HFFc6 (cell line): ENCODE results near the gene DDX52. TPM values are rescaled to one million over a fixed set of nuclear protein-coding genes. Genes with fewer than 3 reads are reported as not detected.

Experiments used
- DNase-seq: peaks from one replicate; pipeline ENCODE4 v3.0.0-alpha.2; 2018
- H3K27ac Mint-ChIP-seq: 2 replicates; pipeline ENCODE4 v1.8.0; 2020; ENCODE audit warnings: mild to moderate bottlenecking, mixed read lengths
- H3K27me3 Mint-ChIP-seq: 2 replicates; pipeline ENCODE4 v1.8.0; 2021; ENCODE audit warnings: mild to moderate bottlenecking, moderate library complexity, mixed read lengths; ENCODE audit not compliant: insufficient read depth
- H3K36me3 Mint-ChIP-seq: 2 replicates; pipeline ENCODE4 v1.8.0; 2021; ENCODE audit warnings: low read depth, mixed read lengths
- H3K4me1 Mint-ChIP-seq: 2 replicates; pipeline ENCODE4 v1.8.0; 2020; ENCODE audit warnings: low read depth, mixed read lengths
- H3K4me3 Mint-ChIP-seq: 2 replicates; pipeline ENCODE4 v1.8.0; 2020; ENCODE audit warnings: mild to moderate bottlenecking, moderate library complexity, mixed read lengths
- H3K9me3 Mint-ChIP-seq: 2 replicates; pipeline ENCODE4 v1.8.0; 2020; ENCODE audit warnings: mild to moderate bottlenecking, mixed read lengths
- total RNA-seq, 6 experiments: library from RNA; stranded (reverse); fragmentation: NEBNext Ultra II Directional; extraction: Animal tissue kit (Norgen Biotek cat#: 25700); gene quantifications; 2 replicates in 1 of 6; 3 replicates in 5 of 6; pipeline ENCODE4 v1.2.3, GENCODE V29; 2021
- TF ChIP-seq, protein P1 (sequence below): fragments of 200-600 bp; sonication (generic); IDR thresholded peaks from 2 replicates; pipeline ENCODE4 v1.5.0; 2021; ENCODE audit warnings: antibody characterized with exemption, mild to moderate bottlenecking

Gene DDX52
- total RNA-seq, 6 experiments from 2014 or later, result 22.4 to 29.8 (median 26.8) TPM

DNA sequence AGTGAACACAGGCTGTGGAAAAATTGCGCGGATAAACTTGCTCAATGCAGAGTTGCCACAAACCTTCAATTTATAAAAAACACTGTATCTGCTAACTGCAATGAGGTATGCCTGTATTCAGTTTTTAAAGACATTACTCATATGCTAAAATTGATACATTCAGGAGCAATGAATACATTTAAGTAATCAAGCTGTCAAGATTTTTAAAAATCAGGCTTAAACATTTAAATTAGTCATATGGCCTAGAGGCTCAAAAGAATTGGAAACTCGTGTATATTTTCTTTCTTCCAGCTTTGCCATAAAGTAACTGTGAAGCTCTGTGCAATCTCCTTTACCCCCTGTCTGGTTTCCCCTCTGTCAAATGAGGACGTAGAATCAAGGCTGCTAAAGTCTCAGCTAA lies 38.2 kb downstream of the DDX52 start:
- TF ChIP-seq, protein P1, sequence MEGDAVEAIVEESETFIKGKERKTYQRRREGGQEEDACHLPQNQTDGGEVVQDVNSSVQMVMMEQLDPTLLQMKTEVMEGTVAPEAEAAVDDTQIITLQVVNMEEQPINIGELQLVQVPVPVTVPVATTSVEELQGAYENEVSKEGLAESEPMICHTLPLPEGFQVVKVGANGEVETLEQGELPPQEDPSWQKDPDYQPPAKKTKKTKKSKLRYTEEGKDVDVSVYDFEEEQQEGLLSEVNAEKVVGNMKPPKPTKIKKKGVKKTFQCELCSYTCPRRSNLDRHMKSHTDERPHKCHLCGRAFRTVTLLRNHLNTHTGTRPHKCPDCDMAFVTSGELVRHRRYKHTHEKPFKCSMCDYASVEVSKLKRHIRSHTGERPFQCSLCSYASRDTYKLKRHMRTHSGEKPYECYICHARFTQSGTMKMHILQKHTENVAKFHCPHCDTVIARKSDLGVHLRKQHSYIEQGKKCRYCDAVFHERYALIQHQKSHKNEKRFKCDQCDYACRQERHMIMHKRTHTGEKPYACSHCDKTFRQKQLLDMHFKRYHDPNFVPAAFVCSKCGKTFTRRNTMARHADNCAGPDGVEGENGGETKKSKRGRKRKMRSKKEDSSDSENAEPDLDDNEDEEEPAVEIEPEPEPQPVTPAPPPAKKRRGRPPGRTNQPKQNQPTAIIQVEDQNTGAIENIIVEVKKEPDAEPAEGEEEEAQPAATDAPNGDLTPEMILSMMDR, result no peak
- peak; percentile 65 for DNase-seq
- H3K27me3 Mint-ChIP-seq, result peaks cover 1% of the 10 kb centered on the region; the same call in 1 of the 2 replicates
- H3K9me3 Mint-ChIP-seq, result no peaks in the 10 kb centered on the region
- peak overlapping the region; percentile 97 for H3K4me3 Mint-ChIP-seq
- H3K36me3 Mint-ChIP-seq, result peaks cover 14% of the 10 kb centered on the region
- peaks cover 50% of the 10 kb centered on the region for H3K4me1 Mint-ChIP-seq
- peak overlapping the region; percentile 73 for H3K27ac Mint-ChIP-seq

DNA sequence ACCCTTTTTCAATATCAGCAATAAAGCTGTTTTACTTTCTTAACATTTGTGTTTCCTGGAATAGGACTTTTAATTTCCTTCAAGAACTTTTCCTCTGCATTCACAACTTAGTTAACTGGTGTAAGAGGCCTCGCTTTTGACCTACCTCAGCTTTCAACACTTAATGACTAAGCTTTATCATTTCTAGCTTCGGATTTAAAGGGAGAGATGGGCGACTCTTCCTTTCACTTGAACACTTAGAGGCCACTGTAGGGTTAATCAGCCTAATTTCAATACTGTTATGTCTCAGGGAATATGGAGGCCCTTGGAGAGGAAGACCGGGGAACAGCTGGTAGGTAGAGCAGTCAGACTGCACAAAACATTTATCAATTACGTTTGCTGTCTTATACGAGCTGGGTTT lies 38.7 kb downstream of the DDX52 start:
- H3K9me3 Mint-ChIP-seq, result no peaks in the 10 kb centered on the region
- peak overlapping the region; percentile 73 for H3K27ac Mint-ChIP-seq
- peak overlapping the region; percentile 97 for H3K4me3 Mint-ChIP-seq
- no peak for DNase-seq
- TF ChIP-seq, protein P1, result no peak
- peaks cover 14% of the 10 kb centered on the region for H3K36me3 Mint-ChIP-seq
- peaks cover 44% of the 10 kb centered on the region for H3K4me1 Mint-ChIP-seq
- peaks cover 1% of the 10 kb centered on the region; the same call in 1 of the 2 replicates for H3K27me3 Mint-ChIP-seq

DNA sequence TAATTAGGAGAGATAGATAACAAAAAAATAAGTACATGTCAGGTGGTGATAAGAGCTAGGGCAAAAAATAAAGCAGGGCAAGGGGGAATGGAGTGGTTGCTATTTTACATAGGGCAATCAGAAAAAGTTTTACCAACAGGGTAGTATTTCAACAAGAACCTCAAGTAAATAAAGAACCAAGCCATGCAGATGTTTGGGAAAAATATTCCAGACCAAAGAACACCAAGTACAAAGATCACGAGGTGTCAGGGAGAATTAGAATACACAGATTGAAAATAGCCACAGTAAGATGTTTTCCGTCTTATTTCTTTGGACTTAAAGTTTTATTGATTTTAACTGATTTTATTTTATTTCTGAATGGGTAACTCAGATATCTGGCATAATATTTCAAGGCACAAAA lies 45.1 kb downstream of the DDX52 start:
- Mint-ChIP-seq H3K27me3 (peaks cover 1% of the 10 kb centered on the region; the same call in 1 of the 2 replicates), H3K4me1 (peaks cover 9% of the 10 kb centered on the region; the same call in 1 of the 2 replicates), H3K4me3 (no peak overlapping the region), H3K27ac (no peak overlapping the region), H3K9me3 (no peaks in the 10 kb centered on the region), H3K36me3 (peaks cover 38% of the 10 kb centered on the region)
- no peak for DNase-seq
- TF ChIP-seq, protein P1, result no peak

DNA sequence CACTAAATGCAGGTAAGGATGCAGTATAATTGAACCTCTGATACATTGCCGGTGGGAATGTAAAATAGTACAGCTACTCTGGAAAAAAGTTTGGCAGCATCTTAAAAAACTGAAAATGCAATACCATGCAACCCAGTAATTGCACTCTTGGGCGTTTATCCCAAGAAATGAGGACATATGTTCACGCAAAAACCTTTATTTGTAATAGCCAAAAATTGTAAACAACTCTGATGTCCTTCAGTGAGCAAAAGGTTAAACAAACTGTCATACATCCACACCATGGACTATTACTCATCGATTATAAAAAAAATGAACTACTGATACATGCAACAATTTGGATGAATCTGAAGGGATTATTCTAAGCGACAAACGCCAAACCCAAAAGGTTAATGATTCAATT lies 51.0 kb downstream of the DDX52 start:
- H3K27me3 Mint-ChIP-seq, result no peaks in the 10 kb centered on the region
- H3K4me3 Mint-ChIP-seq, result no peak overlapping the region
- H3K36me3 Mint-ChIP-seq, result peaks cover 44% of the 10 kb centered on the region
- no peak overlapping the region for H3K27ac Mint-ChIP-seq
- TF ChIP-seq, protein P1, result no peak
- H3K4me1 Mint-ChIP-seq, result peaks cover 7% of the 10 kb centered on the region
- DNase-seq, result no peak
- H3K9me3 Mint-ChIP-seq, result no peaks in the 10 kb centered on the region

DNA sequence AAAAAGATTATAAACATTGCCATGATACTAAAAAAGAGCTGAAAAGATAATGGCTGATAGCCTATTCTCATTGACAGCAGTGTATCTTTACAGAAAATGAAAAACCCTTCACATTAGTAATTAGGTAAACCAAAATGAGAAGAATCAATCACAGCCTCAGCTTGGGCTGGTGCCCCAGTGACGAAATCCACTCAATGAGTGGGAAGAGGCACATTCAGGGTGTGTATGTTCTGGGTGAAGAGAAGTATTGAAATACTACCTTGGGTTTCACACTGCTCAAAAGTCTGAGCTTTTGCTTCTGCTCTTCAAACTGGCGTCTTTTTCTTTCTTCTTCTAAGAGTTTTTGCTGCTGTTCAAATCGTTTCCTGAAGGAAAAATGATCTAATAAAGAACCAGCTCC lies 58.2 kb downstream of the DDX52 start:
- Mint-ChIP-seq H3K36me3 (peaks cover 20% of the 10 kb centered on the region), H3K27me3 (no peaks in the 10 kb centered on the region), H3K4me1 (no peaks in the 10 kb centered on the region), H3K9me3 (no peaks in the 10 kb centered on the region), H3K27ac (no peak overlapping the region), H3K4me3 (no peak overlapping the region)
- DNase-seq, result no peak
- TF ChIP-seq, protein P1, result no peak

DNA sequence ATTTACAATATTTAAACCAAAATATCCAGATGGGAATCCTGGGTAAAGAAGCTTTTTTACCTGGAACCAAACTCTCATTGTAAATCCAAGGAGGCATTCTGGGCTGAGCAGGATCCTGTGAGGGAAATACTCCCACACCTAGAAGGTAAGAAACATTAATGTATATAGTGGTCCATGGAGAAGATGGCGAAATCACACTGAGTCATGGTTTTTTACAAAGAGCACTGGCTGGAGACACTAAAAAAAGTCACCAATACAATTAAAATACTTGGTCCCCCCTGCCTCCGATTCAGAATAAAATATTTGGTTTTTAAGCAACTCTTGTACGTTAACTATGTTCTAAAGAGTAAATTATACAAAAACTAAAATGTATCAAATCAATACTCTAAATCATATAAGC lies 67.0 kb downstream of the DDX52 start:
- H3K27ac Mint-ChIP-seq, result no peak overlapping the region
- no peaks in the 10 kb centered on the region for H3K4me1 Mint-ChIP-seq
- H3K9me3 Mint-ChIP-seq, result no peaks in the 10 kb centered on the region
- DNase-seq, result no peak
- TF ChIP-seq, protein P1, result no peak
- H3K4me3 Mint-ChIP-seq, result no peak overlapping the region
- H3K27me3 Mint-ChIP-seq, result no peaks in the 10 kb centered on the region
- peaks cover 27% of the 10 kb centered on the region for H3K36me3 Mint-ChIP-seq
